ENCODE data around the gene C14orf39.
A peak's percentile ranks its signal among the peaks of the same experiment; 100 is the strongest.

The C14orf39 gene, protein sequence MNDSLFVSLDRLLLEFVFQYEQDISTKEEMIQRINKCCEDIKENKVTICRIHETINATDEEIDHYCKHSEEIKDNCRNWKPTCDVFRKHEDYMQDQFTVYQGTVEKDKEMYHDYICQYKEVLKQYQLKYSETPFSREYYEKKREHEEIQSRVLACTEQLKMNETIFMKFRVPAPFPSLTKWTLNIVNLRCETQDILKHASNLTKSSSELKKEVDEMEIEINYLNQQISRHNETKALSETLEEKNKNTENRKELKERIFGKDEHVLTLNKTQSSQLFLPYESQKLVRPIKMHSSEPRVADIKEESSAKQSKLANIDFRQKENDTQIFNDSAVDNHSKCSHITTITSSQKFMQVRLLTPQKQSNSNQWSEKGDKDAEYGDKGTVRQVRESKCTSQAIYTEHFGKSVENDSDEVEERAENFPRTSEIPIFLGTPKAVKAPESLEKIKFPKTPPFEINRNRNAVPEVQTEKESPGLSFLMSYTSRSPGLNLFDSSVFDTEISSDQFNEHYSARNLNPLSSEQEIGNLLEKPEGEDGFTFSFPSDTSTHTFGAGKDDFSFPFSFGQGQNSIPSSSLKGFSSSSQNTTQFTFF

DNA sequence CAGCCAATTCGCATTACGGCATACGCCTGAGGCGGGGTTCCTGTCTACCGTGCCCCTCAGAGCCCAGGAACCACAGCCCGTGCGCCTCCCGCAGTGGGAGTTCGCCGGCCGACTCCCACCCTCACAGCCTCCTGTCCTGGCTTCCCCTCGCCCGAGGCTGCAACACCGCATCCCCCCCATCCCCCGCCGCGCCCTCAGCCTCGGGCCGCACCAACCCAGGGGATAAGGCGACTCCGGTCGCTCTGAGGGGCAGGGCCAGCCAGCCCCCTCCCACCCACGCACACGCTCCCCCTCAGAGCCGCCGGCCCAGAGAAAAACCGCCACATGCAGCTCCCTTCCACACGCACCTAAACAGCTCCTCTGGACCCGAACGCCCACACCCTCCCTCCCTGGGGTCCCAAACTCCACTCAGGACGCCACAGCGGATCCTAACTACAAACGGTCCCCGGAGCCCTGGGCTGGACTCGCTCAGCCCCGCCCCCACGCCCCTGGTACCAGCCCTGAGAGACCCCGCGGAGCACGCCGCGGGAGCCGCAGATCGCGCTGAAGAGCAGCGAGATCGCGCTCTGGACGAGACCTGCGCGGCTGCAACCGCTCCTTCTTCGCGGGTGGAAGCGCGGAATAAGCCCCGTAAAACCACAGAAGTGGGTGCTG is at the start of gene C14orf39:
C14orf39 (minus strand) TSS at position 466 of the 654 bp plus-strand sequence. CDS start 985 bp downstream, outside the sequence.
- no peak for DNase-seq

DNA sequence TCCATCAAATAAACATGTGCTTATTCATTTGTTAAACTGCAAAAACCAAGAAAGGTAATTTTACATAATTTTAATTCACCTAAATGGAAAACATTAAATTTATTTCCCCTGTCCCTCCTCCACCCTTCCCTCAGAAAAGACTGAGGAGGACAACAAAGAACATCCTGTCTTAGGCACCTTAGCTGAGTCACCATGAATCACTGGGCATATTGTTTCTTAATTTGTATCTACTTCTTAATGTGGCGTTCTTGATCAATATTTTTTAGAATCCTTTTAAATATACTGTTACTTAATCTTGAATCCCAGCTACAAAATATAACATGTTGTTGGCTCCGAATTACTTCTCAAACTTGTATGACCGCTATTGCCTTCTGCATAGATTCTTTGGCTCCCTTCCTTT is 46.6 kb upstream of the C14orf39 start:
- no peak for DNase-seq

DNA sequence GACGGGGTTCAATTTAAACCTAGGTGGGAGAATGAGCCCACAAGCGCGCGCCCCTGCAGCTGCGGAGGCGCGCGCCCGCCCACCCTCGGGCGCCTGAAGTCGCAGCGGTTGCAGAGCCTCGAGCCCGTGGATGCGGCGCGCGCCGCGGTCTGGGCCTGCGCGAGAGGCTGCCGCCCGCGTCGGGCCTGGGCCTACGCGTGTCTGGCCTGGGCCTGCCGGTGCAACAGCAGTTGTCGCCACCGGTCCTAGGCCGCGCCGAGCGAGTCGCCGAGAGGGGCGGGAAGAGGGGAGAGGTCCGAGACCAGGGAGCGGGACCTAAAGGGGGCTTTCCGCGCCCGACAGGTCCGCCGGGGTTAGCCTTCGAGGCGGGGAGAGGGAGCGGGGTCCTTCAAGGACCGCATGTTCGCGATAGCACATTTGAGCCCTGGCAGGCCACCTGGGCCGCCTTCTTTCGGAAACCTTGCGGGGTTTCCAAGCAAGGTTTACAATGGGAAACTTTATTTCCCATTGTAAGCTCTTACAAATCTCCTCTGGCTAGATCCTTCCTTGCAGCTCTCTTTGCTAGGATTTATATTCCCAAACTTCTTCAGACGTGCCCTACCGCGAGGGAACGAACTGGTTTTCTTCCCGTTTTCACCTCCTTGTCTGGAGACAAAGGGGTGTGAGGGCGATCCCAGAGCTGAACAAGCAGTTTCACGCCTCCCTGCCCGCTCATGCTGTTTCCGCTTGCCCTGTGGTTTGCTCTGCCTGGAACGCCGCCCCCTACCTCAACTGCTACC is 29.8 kb upstream of the C14orf39 start:
- no peak for DNase-seq

DNA sequence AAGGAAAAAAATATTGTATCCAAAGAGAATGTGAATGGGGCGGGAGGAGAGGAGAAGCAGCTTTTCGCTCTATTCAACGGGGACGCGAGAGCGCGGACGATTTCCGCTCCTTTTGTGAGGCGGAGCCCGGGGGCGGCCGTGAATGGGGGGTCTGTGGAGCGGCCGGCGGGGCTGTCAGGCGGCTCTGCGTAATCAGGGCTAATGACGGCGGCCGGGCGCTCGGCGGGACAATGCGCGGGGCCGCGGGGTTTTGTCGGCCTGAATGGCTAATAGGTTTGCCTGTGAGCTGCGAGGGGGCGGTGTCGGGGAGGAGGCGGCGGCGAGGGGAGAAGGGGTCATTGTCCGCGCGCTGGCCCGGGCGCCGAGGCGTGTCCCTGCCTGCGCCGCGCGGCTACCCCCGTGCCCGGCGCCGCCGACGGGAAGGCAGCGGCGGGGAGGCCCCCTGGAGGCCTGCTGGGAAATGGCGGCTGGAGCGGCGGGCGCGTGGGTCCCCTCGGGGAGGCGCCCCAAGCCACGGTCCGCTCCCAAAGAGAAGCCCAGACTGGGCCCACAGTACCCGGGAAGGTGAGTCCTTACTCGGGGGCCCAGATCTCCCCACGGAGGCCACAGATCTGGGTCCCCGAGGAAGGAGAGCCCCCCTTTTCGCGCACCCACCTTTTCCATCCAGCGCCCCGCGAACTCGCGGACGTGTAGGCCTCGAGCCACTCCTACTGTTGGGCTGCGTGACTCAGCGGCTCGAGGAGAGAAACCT is 29.1 kb upstream of the C14orf39 start:
- DNase-seq, result peak; percentile 39 to 54

DNA sequence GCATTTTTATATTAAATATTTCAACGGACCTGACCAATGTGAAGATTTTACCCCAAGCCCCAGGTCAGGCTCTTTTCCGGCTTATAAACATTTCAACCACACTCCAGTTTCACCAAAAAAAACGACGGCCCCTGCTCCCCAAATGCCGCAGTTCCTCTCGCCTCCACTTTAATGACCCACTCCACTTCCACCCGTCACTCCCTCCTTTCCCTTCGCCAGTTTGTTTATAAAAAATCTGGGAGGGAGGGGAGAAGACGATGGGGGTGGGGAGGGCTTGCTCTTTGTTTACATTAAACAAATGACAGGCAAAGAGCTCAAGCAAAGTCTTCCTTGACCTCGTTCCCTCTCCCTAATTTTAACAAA is 28.5 kb upstream of the C14orf39 start:
- DNase-seq, result peak; percentile 39 to 51

DNA sequence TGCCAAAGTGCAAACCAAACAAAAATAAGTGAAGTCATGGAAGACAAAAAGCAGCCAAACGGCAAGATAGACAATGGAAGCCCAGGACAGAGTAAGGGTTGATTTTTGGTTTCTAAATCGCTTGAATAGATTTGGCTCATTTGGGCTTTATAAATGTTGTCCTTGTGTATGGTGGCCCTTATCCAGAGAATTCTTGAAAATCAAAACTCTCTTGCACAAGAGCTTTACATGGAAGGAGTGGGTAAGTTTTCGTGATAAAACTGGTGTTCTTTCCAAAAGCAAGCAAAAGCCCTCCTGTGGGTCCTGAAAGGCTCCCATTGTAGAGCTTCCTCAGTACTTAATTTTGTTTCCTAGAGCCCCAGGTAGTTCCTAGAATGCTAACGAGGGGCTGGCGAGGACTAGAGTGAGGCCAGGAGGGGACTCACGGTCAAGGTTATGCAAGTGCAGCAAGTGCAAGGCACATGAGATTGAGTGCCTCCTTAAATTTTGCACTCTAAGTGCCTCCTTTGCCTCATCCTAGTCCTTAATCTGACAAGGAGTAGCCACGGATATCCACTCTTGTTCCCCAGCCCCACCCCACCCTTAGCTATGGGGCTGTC is 27.2 kb upstream of the C14orf39 start:
- no peak for DNase-seq

DNA sequence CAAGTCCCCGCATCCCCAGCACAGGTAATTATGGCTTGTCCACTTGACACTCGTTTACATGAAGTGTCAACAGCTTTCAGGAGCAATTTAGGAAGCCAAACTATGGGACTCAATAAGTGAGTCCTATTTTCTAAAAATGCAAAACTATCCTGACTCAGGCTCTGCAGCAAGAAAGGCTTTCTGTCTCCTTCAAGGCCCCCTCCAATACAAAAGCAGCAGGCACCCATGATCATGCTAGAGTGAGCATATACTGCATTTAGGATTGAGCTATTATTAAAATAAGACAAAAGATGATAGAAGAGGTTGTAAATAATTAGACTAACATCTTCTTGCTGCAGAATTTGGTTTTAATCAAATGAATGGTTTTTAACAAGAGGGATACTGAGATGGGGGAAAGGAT is 26.3 kb upstream of the C14orf39 start:
- no peak for DNase-seq

DNA sequence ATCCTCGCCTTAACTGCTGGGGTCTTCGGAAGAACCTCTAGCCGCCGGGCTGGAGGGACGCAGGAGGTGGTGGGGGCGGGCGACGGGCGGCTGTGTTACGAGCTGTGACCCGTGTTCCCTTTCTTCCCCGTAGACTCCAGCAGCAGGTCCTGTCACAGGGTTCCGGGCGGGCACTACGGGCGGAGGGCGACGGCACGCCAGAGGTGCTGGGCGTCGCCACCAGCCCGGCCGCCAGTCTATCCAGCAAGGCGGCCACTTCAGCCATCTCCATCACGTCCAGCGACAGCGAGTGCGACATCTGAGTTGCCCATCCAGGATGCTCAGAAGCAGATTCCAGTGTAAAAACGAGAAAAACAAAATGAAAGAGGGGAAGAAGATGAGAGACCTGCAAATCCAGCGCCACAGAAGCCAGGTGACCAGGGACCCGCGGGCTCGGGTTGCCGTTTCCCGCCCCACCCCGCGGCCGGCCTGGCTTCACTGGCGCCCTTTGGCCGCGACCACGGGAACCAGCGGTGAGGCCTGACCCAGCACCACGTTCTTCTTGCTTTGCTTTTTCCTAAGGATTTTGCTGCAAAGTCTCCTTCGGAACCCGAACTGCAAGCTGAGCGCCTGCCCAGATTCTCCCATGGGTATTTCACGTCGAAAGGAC is 25.2 kb upstream of the C14orf39 start:
- DNase-seq, result no peak

DNA sequence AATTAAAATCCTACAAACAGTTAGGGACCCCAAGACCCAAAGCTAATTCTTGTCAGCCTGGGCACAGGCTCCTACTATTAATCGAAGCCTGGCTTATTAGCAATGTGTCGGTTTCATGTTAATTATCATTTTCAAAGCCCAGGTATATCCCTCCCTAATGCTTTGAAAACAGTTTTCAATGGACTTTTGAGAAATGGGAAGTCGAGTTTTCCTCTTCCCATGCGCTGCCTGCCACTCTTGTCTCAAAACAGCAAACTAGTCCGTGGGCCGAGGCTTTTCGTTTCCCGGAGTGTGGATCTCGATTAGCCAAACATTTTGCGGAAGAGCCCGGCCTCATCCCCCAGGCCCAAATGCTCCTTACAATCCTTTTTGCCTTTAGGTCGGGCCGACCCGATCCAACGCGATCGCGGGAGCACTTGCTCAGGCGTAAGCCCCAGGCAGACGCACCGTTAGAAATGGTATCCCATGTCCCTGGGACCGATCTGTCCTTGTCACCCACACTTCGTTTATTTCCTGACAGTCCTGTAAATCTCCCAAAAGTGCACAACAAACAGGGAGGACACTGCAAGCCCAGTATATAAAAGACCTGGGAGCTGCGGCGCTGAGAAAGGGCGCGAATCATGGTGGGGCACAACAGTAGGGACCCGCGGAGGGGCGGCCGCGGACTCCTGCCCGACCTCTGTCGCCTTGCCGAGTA is 24.5 kb upstream of the C14orf39 start:
- no peak for DNase-seq

DNA sequence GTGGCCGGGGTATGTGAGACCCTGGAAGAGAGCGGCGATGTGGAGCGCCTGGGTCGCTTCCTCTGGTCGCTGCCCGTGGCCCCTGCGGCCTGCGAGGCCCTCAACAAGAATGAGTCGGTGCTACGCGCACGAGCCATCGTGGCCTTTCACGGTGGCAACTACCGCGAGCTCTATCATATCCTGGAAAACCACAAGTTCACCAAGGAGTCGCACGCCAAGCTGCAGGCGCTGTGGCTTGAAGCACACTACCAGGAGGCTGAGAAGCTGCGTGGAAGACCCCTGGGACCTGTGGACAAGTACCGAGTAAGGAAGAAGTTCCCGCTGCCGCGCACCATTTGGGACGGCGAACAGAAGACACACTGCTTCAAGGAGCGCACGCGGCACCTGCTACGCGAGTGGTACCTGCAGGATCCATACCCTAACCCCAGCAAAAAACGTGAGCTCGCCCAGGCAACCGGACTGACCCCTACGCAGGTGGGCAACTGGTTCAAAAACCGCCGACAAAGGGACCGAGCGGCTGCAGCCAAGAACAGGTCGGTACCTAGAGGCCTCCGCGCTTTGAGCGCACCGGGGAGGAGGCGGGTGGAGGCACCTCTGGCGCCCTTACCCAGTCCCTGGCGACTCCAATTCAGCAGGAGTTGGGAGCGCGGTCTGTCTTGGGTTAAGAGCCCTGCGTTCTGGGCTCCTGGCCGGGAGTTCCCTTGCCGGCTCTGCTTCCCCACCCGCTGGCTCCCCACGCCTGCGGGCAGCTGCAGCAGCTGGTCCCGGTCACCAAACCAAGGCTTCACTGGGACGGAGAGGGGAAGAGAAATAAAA is 23.8 kb upstream of the C14orf39 start:
- no peak for DNase-seq

DNA sequence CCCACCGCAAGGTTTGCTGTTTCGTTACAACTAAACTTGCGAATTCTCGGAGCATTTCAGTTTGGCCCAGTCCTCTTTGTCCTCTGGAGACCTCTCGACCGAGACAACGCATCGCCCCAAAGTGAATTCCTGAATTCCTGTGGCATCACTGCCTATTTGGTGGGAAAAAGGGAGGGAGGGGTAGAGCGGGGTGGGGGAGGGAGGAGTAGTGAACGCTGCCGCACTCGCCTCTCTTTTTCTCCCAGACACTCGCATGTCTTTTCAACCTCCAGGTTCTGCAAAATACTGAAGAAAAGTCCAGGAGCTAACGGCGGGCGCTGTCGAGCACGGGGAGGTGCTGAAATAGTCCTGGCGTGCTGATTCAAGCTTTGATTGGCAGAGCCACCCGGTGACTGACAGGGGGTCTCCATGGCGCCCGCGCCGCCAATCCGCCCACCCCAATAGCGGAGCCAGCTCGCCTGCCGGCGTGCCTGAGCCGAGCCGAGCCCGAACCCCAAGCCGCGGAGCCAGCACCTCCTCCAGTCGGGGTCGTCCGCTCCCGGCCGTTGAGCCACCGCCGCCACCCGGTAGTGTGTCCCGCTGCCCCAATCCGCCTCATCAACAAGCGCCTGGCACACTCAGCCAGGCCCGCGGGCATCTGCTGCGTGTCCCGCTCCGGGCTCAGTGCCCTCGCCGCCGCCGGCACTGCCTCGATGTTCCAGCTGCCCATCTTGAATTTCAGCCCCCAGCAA is 23.0 kb upstream of the C14orf39 start, which contains the start of gene SIX6:
SIX6 (plus strand) TSS at position 440 of the 731 bp plus-strand sequence; CDS start at position 693, 253 bp downstream.
- DNase-seq, result no peak

DNA sequence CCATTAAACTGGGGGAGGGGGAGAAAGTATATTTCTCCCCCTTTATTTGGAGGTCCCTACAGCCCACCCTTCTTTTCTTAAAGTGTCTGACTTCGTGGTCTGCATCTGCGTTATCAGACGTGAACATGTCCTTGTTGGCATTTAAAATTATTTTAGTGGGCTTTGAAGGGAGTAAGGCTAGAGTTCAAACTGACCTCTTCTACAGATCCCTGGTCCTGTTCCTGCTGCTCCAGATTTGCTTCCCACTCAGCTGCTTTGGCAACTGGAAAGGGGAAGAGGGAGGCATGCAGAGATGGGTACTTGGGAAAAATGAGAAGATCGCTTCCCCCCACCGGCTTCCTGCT is 22.5 kb upstream of the C14orf39 start:
- no peak for DNase-seq

DNA sequence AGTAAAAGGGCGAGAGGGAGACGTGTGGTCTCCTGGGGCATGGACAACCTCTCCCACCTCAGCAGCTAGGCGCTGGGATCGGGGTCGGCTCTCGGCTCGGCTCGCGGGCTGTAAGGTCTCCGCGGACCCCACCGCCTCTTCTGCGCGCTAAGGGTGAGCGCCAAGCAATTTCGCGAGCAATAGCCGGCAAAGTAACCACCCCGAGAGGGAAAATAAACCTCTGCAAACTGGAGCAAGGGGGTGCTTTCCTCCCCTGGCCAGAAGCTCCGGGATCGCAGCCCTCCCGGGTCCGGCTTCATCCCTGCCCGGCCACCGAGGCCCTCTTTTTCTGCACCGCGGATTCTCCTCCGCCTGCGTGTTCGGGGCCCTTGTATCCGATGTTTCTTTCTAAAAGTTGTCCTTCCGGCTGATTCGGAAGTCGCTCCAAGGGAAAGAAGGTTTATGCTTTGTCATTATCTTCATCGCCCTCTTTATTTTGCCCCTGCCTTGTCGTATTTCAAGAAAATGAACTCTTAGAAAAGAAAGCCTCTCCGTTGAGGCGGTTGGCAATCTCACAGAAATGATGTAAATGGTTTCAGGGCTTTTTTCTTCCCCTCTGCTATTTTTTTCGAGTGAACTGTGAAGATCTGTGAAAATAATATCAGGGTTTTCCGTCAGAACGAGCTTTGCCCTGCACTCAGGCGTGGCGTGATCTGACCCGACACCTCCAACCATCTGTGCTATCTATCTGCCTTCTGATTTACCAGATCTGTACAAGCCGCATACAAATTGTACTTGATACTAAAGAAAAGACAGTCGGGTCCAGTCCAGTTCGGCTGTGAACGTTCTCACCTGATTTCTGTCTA is 21.3 kb upstream of the C14orf39 start:
- no peak for DNase-seq

DNA sequence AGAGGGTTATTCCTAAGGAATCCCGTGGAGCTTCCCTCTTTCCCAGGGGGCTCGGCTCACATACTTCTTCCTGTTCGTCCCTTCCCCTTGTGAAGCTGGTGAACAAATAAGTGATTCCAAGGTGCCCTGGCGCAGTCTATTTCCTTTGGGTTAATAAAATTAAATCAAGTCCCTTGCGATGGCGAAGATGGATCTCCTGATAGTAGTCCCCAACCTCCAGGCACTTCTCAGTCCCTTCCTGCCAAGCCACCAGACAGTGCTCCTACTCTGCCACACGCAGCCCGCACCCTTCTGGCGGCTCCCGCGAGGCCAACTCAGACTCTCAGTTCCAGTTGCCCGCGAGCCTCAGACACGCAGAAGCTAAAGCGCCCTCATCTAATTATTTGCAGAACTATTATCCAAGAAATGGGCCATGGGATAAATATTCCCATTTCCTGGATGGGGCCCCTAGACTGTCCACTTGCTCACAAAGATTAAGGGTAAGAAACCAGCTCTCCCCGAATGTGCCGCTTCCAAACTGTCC is 20.7 kb upstream of the C14orf39 start:
- DNase-seq, result no peak

DNA sequence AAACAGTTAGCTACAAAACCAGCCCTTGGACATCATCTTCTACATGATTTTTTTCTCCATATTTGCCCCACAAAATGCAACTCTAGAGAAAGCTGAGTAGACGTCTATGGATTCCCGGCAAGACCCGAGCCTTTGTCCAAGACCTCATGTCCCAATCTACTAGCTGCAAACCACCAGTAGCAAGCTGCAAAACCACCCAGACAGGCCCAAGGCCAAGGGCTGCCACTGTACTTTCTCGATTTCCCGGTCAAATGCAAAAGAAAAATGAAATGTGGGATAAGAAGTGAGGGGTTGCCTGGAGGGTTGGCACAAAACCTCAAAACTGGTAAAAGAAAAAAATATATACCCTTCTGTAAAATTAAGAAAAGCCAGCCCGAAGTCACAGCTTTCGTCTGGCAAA is 20.1 kb upstream of the C14orf39 start:
- no peak for DNase-seq

DNA sequence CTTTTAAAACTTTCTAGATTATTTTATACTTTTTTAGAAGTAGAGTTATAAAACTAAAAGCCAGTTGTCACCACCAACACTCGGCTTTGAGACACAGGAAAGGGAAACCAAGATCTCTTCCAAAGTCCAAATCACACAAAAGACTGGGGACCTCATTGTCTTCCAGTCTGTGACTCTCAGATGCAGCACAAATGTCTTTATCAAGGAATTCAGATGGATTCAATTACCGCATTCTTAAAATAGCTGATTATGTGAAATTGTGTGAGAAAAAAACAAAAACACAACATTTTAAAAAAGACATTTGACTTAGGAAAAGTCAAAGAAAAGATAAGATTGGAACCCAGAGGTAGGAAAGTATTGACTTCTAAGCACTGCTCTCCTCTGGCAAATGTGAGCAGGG is 19.6 kb upstream of the C14orf39 start:
- no peak for DNase-seq

DNA sequence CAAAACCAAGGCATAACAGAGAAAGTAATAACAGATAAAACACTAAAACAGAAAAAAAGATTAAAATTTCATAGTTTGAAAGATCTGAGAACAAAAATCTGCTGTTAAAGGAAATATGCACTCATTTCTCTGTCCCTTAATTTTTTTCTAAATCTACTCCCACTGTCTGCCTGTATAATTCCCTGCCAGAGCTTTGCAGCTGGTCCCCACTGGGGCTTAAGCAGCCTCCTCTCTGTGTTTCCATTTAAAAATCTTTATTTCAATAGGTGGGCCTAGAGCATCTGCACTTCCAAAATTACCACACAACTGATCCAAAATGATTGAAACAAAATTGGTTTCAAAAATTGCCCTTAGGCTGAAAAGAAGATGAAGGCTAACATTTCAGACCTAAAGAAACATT is 16.7 kb upstream of the C14orf39 start:
- DNase-seq, result no peak

DNA sequence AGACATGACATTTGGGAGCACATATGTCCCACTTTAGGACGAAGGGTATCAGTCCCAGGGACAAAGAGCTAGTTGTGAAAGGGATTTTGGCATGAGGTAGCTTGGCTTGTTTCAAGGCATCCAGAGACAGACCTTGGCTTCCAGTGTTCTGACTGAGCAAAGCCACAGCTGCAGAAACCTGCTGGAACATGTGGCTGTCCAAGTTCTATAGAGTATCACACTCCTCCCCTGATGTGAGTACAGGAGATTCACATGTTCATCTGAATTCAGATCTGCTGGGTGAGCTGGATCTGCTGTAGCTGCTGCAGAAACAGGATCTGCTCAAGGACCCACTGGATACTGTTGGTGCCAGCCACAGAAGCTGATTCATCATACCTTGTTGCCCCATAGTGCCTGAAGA is 10.1 kb upstream of the C14orf39 start:
- DNase-seq, result no peak

Measured in NCI-H1930 (cell line).